Activated CD4-positive, alpha-beta T cell treated with anti-CD3 and anti-CD28 coated beads, Interleukin-2, amount 10 ng/mL, durations not matched to agents 24 days and 14 days (primary cell): Measurements from ENCODE around the gene TSSK6. TPM values are rescaled to one million over a fixed set of nuclear protein-coding genes. Genes with fewer than 3 reads are reported as not detected.
A peak's percentile ranks its signal among the peaks of the same experiment; 100 is the strongest.

ENCODE experiments used
- DNase-seq: peaks from one replicate; pipeline ENCODE4 v3.0.0; 2022
- H3K27ac Mint-ChIP-seq: one replicate; pipeline ENCODE4 v1.8.0; 2022; ENCODE audit warnings: mild to moderate bottlenecking, mixed read lengths
- H3K27me3 Mint-ChIP-seq: one replicate; pipeline ENCODE4 v1.8.0; 2022; ENCODE audit warnings: mixed read lengths
- H3K36me3 Mint-ChIP-seq: one replicate; pipeline ENCODE4 v1.8.0; 2022; ENCODE audit warnings: low read depth, mild to moderate bottlenecking, mixed read lengths
- H3K4me1 Mint-ChIP-seq: one replicate; pipeline ENCODE4 v1.8.0; 2021; ENCODE audit warnings: mixed read lengths
- H3K4me3 Mint-ChIP-seq: one replicate; pipeline ENCODE4 v1.8.0; 2022; ENCODE audit warnings: mild to moderate bottlenecking, moderate library complexity, mixed read lengths
- H3K9me3 Mint-ChIP-seq: one replicate; pipeline ENCODE4 v1.8.0; 2021; ENCODE audit warnings: mixed read lengths
- intact Hi-C: fragments of 100-400 bp; cut with micrococcal nuclease; formaldehyde crosslinking; loops from one replicate; pipeline ENCODE4 v1.15.1; 2023
- total RNA-seq: library from RNA; stranded (reverse); gene quantifications from 2 replicates; pipeline ENCODE4 v1.2.3, GENCODE V29; 2022

Gene TSSK6
- total RNA-seq, 1 donor from 2014 or later: 3.3 TPM

DNA sequence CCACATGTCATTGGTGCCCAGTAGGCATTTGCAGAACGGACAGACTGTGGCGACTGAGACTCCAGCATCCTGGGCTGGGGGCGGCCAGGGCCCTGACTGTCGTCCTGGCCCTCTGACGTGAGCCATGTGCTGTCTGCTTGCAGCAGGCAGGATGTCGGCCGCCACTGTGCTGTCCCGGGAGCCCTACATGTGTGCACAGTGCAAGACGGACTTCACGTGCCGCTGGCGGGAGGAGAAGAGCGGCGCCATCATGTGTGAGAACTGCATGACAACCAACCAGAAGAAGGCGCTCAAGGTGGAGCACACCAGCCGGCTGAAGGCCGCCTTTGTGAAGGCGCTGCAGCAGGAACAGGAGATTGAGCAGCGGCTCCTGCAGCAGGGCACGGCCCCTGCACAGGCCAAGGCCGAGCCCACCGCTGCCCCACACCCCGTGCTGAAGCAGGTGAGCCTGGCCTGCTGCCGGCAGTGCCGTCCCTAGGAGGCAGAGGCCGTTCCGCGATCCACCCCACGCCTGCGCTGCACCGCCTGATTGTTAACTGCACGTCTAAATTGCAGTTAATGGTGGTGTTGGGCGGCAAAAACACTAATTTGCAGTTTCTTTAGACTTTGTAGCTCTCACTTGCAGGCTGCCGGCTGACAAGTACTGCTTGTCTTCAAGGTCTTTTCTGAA lies 14.2 kb downstream of the TSSK6 start:
- DNase-seq: no peak
- no peaks in the 10 kb centered on the region for H3K27me3 Mint-ChIP-seq
- no peaks in the 10 kb centered on the region for H3K9me3 Mint-ChIP-seq
- H3K4me1 Mint-ChIP-seq: peaks cover 2% of the 10 kb centered on the region
- H3K4me3 Mint-ChIP-seq: no peak overlapping the region
- H3K27ac Mint-ChIP-seq: no peak overlapping the region
- intact Hi-C loops: no loop called here
- peaks cover 49% of the 10 kb centered on the region for H3K36me3 Mint-ChIP-seq

DNA sequence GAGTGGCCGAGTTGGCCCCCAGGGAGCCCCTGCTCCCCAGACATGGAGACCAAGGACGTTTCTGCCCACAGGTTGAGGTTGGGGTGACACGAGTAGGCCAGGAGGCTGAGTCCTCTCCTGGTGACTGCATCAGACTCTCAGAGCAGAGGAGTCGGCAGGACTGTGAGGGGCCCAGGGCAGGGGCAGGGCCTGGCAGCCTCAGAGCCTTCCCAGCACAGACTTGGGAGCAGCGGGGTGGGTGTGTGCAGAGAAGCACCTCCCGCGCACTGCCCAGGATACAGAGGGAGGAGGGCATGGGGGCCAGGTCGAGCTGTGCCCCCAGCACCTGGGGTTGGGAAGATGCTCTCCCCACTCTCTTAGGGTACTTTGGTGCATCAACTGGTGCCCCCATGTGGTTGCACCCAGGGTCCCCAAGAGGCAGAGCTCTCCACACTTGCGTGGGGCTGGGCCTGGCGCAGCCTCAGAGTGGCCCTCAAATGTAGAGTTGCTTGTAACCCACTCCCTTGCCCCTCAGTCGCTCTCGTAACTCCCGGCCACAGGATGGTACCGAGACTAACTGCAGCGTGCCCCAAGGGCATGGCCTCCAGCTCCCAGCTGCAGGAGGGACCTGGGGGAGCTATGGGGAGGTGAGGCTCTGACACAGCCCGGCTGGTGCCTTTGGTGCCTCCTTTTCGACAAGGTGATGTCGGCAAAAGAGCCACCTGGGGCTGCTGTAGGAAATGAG lies 15.9 kb downstream of the TSSK6 start:
- H3K4me1 Mint-ChIP-seq: peaks cover 2% of the 10 kb centered on the region
- H3K27ac Mint-ChIP-seq: no peak overlapping the region
- intact Hi-C loops: no loop called here
- no peaks in the 10 kb centered on the region for H3K9me3 Mint-ChIP-seq
- H3K27me3 Mint-ChIP-seq: no peaks in the 10 kb centered on the region
- H3K36me3 Mint-ChIP-seq: peaks cover 54% of the 10 kb centered on the region
- no peak overlapping the region for H3K4me3 Mint-ChIP-seq
- DNase-seq: no peak

DNA sequence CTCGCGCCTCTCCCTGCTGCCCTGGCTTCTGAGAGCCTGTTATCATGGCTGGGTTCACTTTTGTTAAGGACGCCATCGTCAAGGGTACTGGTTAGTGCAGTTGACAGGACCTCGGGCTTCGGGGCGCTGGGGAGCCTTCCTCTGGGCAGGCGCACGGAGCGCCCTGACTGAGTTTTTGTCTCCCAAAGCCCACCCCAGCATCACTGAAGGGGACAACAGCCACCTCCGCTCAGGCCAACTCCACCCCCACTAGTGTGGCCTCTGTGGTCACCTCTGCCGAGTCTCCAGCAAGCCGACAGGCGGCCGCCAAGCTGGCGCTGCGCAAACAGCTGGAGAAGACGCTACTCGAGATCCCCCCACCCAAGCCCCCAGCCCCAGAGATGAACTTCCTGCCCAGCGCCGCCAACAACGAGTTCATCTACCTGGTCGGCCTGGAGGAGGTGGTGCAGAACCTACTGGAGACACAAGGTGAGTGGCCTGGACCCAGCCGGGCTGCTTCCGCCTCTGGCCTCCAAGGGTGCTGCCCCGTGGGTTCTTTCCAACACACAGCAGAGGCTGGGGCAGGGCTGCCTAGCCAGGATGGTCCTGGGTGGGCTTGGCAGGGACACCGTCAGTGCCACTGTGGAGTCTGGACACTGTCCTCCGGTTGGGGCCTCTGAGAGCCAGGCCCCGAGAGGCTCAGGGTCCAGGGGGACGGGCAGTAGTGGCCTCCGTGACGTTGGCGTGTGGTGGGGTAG lies 16.9 kb downstream of the TSSK6 start:
- intact Hi-C loops: no loop called here
- Mint-ChIP-seq H3K36me3 (peaks cover 54% of the 10 kb centered on the region), H3K27me3 (no peaks in the 10 kb centered on the region), H3K4me3 (no peak overlapping the region), H3K9me3 (no peaks in the 10 kb centered on the region), H3K4me1 (peaks cover 2% of the 10 kb centered on the region), H3K27ac (no peak overlapping the region)
- no peak for DNase-seq

DNA sequence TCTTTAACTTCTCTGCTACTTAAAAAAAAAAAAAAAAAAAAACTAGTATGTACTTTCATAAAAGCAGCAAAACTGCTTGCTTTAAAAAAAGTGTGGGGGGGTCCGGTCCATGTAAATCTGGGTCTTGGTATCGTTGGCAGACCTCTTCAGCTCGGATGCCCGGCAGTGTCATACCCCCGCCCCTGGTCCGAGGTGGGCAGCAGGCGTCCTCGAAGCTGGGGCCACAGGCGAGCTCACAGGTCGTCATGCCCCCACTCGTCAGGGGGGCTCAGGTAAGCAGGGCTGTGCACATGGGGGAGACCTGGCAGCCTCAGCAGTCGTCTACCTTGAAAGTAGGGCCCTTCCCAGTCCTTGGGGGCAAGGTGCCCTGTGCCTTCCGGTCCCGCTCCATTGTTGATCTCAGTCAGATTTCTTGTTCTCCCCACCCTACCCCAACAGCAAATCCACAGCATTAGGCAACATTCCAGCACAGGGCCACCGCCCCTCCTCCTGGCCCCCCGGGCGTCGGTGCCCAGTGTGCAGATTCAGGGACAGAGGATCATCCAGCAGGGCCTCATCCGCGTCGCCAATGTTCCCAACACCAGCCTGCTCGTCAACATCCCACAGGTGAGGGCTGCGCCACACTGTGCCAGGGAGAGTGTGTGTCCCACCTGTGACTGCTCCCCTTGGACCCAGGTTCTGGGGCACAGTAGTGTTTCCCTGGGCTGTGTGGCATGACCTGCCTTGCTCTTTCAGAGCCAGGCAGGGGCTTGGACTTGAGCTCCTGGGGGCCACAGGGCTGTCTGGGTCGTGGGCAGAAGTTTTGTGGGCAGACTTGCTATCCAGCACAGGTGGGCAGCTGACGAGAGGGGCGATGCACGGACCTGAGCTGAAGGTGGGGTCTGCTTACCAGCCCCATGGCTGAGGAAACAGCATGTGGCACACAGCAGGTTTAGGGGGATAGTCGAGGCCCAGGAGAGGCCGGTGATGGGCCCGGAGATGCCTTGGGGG lies 19.4 kb downstream of the TSSK6 start:
- Mint-ChIP-seq H3K9me3 (no peaks in the 10 kb centered on the region), H3K27me3 (no peaks in the 10 kb centered on the region), H3K27ac (no peak overlapping the region), H3K4me1 (peaks cover 2% of the 10 kb centered on the region), H3K36me3 (peaks cover 37% of the 10 kb centered on the region), H3K4me3 (no peak overlapping the region)
- intact Hi-C loops: no loop called here
- no peak for DNase-seq

DNA sequence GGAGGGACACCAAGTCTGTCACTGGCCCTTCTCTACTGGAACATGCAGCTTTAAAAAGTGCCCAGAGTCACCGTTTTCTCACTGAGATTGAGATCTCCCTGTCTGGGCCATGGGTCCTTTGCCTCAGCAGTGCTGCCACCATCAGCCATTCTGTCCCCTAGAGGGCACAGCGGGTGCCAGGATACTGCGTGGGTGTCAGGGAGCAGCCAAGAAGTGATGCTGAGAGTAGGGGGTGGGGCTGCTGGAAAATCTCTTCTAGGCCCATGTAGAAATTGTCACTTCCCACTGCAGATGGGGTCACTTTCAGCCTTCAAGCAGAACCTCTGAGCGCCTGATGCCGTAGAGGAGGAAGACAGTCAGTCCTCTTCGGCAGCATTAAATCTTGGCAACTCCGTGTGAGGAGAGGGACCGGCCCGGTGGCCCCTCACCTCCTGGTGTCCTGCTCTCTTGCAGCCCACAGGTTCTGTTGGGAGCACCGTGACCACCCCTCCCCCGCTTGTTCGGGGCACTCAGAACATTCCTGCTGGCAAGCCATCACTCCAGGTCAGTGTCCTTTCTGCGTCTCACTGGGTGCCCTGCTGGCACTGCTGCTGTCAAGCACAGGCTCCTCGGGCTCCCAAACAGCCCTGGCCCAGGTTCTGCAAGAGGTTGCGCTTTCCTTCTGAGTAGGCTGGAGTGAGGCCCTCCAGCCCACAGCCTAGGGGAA lies 21.4 kb downstream of the TSSK6 start:
- Mint-ChIP-seq H3K4me1 (peaks cover 19% of the 10 kb centered on the region), H3K27ac (no peak overlapping the region), H3K27me3 (no peaks in the 10 kb centered on the region), H3K4me3 (no peak overlapping the region), H3K36me3 (peaks cover 33% of the 10 kb centered on the region), H3K9me3 (no peaks in the 10 kb centered on the region)
- intact Hi-C loops: no loop called here
- no peak for DNase-seq

DNA sequence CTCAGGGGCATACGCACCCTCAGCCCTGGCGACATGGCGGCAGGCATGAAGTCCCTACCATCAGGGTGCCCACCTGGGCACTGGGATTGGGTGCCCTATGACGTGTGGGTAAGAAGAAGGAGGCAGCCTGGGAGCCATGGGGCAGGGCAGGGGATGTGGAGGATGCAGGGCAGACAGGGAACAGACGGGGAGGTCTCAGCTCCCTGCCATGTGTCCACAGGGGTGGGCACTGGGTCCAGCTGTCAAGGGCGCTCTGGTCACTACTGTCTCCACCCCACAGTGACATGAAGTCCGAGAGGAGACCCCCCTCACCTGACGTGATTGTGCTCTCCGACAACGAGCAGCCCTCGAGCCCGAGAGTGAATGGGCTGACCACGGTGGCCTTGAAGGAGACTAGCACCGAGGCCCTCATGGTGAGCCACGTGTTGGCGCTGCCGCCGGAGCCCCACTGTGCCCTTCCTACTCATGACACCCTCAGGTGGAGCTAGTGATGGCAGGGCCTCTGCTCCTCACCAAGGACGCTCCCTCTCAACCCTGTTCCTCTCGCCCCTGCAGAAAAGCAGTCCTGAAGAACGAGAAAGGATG lies 23.2 kb downstream of the TSSK6 start:
- H3K4me3 Mint-ChIP-seq: no peak overlapping the region
- peaks cover 34% of the 10 kb centered on the region for H3K4me1 Mint-ChIP-seq
- H3K27me3 Mint-ChIP-seq: no peaks in the 10 kb centered on the region
- intact Hi-C loops: no loop called here
- H3K36me3 Mint-ChIP-seq: peaks cover 31% of the 10 kb centered on the region
- no peak for DNase-seq
- no peak overlapping the region for H3K27ac Mint-ChIP-seq
- no peaks in the 10 kb centered on the region for H3K9me3 Mint-ChIP-seq

DNA sequence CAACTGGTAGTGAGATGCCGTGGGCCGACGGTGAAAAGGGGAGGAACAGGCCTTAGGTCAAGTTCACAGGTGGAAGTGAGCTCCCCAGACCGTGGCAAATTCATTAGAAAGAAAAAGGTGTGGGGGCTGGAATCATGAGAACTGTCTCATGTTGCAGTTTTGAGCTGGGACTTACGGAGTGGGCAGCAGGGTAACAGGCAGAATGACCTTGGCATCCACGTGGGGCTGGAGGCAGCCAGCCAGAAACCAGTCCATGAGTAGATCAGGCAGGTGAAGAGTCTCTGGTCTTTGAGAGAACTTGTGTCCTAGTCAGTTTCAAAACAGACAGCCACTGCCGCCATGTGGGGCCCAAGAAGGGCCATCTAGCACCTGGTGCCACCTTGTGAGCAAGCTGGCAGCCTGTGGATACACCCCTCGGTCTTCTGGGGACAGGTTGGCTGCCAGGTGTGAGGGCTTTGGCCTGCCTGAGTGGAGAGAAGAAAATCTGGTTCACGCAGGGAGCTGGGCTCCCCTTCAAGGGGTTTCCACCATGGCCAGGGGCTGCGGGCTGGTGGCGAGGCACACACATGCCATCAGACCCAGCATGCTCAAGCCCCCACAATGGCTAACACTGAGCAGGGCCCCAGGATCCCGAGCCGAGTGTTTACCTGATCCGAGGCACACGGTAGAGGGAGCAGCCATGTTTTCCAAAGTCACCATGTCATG lies 23.9 kb downstream of the TSSK6 start:
- Mint-ChIP-seq H3K9me3 (no peaks in the 10 kb centered on the region), H3K4me1 (peaks cover 36% of the 10 kb centered on the region), H3K36me3 (peaks cover 25% of the 10 kb centered on the region), H3K4me3 (no peak overlapping the region), H3K27me3 (no peaks in the 10 kb centered on the region), H3K27ac (no peak overlapping the region)
- intact Hi-C loops: no loop called here
- DNase-seq: no peak

DNA sequence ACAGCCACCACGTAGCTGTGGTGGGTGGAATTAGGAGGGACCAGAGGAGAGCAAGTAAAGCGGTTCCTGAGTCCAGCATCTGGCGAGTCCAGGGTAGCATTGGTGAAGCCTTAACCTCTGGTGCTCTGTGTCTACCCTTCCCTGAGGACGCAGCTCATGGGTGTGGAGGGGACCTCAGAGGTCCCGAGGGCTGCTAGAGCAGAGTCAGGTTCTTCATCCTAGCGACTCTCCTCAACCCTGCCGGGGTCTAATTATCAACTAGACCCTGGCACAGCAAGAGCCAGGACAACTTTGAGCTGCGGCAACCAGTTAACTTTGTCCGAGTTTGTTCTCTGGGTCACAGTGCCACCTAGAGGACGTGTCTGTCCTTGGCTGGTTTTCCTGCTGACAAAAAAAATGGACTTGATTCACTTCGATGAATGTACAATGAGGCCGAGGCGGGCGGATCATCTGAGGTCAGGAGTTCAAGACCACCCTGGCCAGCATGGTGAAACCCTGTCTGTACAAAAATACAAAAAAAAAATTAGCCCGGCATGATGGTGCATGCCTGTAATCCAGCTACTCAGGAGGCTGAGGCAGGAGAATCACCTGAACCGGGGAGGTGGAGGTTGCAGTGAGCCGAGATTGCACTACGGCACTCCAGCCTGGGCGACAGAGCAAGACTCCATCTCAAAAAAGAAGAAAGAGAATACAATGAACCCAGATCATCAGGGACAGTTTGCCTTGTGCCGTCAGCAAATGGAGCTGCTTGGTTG lies 25.0 kb downstream of the TSSK6 start:
- Mint-ChIP-seq H3K4me3 (peak overlapping the region; percentile 37), H3K36me3 (peaks cover 18% of the 10 kb centered on the region), H3K27ac (peak overlapping the region; percentile 98), H3K9me3 (no peaks in the 10 kb centered on the region), H3K4me1 (peaks cover 36% of the 10 kb centered on the region), H3K27me3 (no peaks in the 10 kb centered on the region)
- DNase-seq: peak; percentile 94
- intact Hi-C loops: loop anchor here (1.0 kb wide), 2 partner anchors 85 to 170 kb away; partner anchors contain the start of genes GATAD2A, MAU2 and SUGP1

DNA sequence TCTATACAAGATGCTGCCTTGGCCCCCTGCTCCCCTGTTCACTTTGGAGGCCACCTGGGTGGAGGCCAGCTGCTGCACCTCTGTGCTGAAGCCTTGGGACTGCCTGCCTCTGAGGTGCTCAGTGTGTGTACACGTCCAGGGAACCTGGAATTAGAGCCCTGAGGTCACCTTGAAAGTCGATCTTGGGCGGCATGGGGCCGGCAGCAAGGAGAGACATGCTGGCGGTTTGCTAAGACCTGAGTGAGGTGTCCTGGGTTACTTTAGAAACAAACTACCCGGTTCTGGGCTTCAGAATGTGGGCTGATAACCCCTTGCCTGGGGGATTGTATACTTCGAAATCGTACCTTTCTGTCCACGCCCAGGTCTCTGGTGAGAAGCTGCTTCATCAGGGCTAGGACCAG lies 25.5 kb downstream of the TSSK6 start:
- peak overlapping the region; percentile 76 for H3K4me3 Mint-ChIP-seq
- peaks cover 36% of the 10 kb centered on the region for H3K4me1 Mint-ChIP-seq
- H3K27ac Mint-ChIP-seq: peak overlapping the region; percentile 98
- intact Hi-C loops: loop anchor here (1.0 to 2.0 kb wide), 7 partner anchors 30 to 170 kb away; partner anchors contain the start of genes GATAD2A, MAU2 and SUGP1
- H3K27me3 Mint-ChIP-seq: no peaks in the 10 kb centered on the region
- DNase-seq: no peak
- no peaks in the 10 kb centered on the region for H3K9me3 Mint-ChIP-seq
- H3K36me3 Mint-ChIP-seq: peaks cover 14% of the 10 kb centered on the region

DNA sequence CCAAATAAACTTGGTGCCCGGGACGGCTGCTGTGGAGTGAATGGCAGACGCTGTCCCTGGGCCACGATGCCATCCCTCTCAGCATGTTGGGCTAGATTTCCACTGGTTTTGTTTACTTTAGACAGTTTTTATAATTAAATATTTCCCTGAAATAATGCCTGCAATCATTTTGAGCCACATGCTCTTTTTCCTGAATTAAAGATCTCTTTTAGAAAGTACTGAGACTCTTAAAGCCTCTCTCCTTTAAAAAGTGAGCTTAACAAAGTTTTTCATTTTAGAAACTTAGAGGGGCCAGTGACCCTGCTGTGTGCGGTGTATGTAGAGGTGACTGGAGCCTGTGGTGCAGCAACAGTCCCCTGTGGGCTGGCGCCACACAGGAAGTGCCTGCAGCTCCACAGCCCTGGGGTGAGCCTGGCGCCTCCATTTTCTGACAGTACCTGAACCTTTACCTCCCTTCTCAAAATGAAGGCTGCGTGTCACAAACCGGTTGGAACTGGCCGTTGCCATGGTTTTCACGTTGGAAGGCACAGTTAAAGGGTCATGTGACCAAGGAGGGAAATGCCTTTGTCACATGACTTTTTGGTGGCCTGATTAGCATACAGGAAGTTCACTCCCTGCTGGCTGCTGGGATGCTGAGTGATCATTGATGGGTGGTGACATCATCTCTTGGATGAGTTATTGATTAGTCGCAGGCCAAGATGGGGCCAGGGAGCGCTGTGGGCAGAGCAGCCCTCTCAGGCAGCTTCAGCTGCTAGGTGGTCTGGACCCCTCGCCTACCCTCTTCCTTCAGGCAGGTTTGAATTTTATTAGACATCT lies 26.3 kb downstream of the TSSK6 start:
- intact Hi-C loops: loop anchor here (1.0 to 2.0 kb wide), 5 partner anchors 29 to 122 kb away; no protein-coding TSS in a partner anchor
- H3K9me3 Mint-ChIP-seq: no peaks in the 10 kb centered on the region
- peak; percentile 98 for DNase-seq
- H3K27ac Mint-ChIP-seq: peak overlapping the region; percentile 98
- peaks cover 11% of the 10 kb centered on the region for H3K36me3 Mint-ChIP-seq
- peaks cover 36% of the 10 kb centered on the region for H3K4me1 Mint-ChIP-seq
- peak overlapping the region; percentile 76 for H3K4me3 Mint-ChIP-seq
- H3K27me3 Mint-ChIP-seq: no peaks in the 10 kb centered on the region
